Activated naive CD4-positive, alpha-beta T cell treated with anti-CD3 and anti-CD28 coated beads for 36 hours (primary cell): ENCODE results near the gene TBC1D32. TPM values are rescaled to one million over a fixed set of nuclear protein-coding genes. Genes with fewer than 3 reads are reported as not detected.
"Not testable (repeated sequence)": the region's sequence is repeated elsewhere in the genome, so short reads cannot be mapped to it uniquely, and the experiment has no call there.

Experiments used
- CTCF ChIA-PET: fragments of 350-600 bp; sonication (Branson Sonifier 250); formaldehyde crosslinking; loops from one replicate; lab custom pipeline; 2021; ENCODE audit warnings: antibody characterized with exemption; lab: Charles Lee
- DNase-seq: peaks from one replicate; pipeline ENCODE4 v3.0.0-alpha.2; 2020
- H3K27ac Mint-ChIP-seq: one replicate; pipeline ENCODE4 v1.8.0; 2021; ENCODE audit warnings: mild to moderate bottlenecking, mixed read lengths
- H3K27me3 Mint-ChIP-seq: one replicate; pipeline ENCODE4 v1.8.0; 2021; ENCODE audit warnings: low read depth, mixed read lengths
- H3K36me3 Mint-ChIP-seq: one replicate; pipeline ENCODE4 v1.8.0; 2021; ENCODE audit warnings: low read depth, mixed read lengths
- H3K4me1 Mint-ChIP-seq: one replicate; pipeline ENCODE4 v1.8.0; 2021; ENCODE audit warnings: low read depth, mixed read lengths
- H3K4me3 Mint-ChIP-seq: one replicate; pipeline ENCODE4 v1.8.0; 2021; ENCODE audit warnings: mild to moderate bottlenecking, moderate library complexity, mixed read lengths
- H3K9me3 Mint-ChIP-seq: one replicate; pipeline ENCODE4 v1.8.0; 2021; ENCODE audit warnings: mixed read lengths
- intact Hi-C: fragments of 100-400 bp; cut with micrococcal nuclease; formaldehyde crosslinking; loops from one replicate; pipeline ENCODE4 v1.15.1; 2023
- total RNA-seq, 2 experiments: library from RNA; stranded (reverse); gene quantifications; one replicate each; pipeline ENCODE4 v1.2.3, GENCODE V29; 2021

TBC1D32 gene
- total RNA-seq, 2 experiments from 2014 or later, result 6.9 to 8.2 TPM

GRCh38 chr6:121314381-121315112 is 19.7 kb downstream of the TBC1D32 start:
- no peaks in the 10 kb centered on the region for H3K27me3 Mint-ChIP-seq
- peaks cover 2% of the 10 kb centered on the region for H3K4me1 Mint-ChIP-seq
- H3K4me3 Mint-ChIP-seq, result no peak overlapping the region
- H3K27ac Mint-ChIP-seq, result no peak overlapping the region
- DNase-seq, result no peak
- CTCF ChIA-PET, result interaction anchor here (1.0 kb wide), 1 partner anchor 11 kb away, joined by 3 read pairs; no protein-coding TSS in a partner anchor
- peaks cover 17% of the 10 kb centered on the region for H3K36me3 Mint-ChIP-seq
- intact Hi-C loops, result no loop called here
- H3K9me3 Mint-ChIP-seq, result peaks cover 5% of the 10 kb centered on the region

DNA sequence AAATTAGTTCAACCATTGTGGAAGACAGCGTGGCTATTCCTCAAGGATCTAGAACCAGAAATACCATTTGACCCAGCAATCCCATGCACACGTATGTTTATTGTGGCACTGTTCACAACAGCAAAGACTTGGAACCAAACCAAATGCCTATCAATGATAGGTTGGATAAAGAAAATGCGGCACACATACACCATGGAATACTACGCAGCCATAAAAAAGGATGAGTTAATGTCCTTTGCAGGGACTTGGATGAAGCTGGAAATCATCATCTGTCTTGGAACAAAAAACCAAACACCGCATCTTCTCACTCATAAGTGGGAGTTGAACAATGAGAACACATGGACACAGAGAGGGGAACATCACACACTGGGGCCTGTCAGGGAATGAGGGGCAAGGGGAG is 22.5 kb downstream of the TBC1D32 start:
- intact Hi-C loops, H3K4me3 Mint-ChIP-seq, H3K27me3 Mint-ChIP-seq, CTCF ChIA-PET, DNase-seq, H3K9me3 Mint-ChIP-seq, H3K4me1 Mint-ChIP-seq: not testable (repeated sequence)
- peaks cover 14% of the 10 kb centered on the region for H3K36me3 Mint-ChIP-seq
- peak overlapping the region; percentile 15 for H3K27ac Mint-ChIP-seq

DNA sequence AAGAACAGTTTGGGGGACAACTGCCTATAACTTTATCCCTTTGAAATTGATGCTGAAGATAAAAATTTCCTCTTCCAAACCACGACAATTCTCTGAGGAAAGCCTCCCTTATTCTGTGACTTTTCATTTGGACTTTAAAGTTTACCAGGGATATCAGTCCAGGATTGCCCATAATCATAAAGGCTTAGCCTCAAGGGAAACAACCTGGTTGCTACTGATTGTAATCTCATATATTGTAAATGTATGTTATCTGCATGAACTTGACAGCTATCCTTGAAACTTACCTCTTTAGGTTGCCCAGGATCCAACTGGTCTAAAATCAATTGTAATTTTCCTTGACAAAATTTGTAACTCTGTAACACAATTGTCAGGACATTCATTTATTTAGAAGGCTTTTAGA is 23.8 kb downstream of the TBC1D32 start:
- no peaks in the 10 kb centered on the region for H3K4me1 Mint-ChIP-seq
- H3K27ac Mint-ChIP-seq, result no peak overlapping the region
- CTCF ChIA-PET, result interaction anchor here (0.7 kb wide), 1 partner anchor 10 kb away, joined by 3 read pairs; no protein-coding TSS in a partner anchor
- intact Hi-C loops, result no loop called here
- DNase-seq, result no peak
- H3K9me3 Mint-ChIP-seq, result peaks cover 5% of the 10 kb centered on the region
- H3K27me3 Mint-ChIP-seq, result no peaks in the 10 kb centered on the region
- H3K36me3 Mint-ChIP-seq, result peaks cover 10% of the 10 kb centered on the region
- H3K4me3 Mint-ChIP-seq, result no peak overlapping the region

DNA sequence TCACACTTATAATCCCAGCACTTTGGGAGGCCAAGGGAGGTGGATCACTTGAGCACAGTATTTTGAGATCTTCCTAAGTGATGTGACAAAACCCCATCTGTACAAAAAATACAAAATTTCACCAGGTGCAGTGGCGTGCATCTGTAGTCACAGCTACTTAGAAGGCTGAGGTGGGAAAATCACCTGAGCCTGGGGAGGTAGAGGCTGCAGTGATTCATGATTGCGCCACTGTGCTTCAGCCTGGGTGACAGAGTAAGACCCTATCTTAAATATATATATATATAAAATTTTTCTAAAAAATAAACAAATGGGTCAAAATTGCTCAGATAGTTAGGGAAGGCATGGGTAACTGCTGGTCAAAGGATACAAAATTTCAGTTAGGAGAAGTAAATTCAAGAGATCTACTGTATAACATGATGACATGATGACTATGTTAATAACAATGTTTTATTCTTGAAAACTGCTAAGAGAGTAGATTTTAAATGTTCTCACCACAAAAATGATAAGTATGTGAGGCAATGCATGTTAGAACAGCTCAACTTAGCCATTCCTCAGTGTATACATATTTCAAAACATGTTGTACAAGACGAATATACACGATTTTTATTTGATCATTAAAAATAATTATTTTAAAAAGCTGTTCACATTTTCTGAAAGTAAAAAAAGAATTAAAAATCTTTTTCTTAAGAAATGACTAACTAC is 24.4 kb downstream of the TBC1D32 start:
- CTCF ChIA-PET, result no interaction called here
- H3K9me3 Mint-ChIP-seq, result peaks cover 5% of the 10 kb centered on the region
- intact Hi-C loops, result loop anchor here (5.0 kb wide), 1 partner anchor 1568 kb away; no protein-coding TSS in a partner anchor
- H3K4me1 Mint-ChIP-seq, result no peaks in the 10 kb centered on the region
- H3K4me3 Mint-ChIP-seq, result no peak overlapping the region
- no peak for DNase-seq
- no peak overlapping the region for H3K27ac Mint-ChIP-seq
- H3K27me3 Mint-ChIP-seq, result no peaks in the 10 kb centered on the region
- H3K36me3 Mint-ChIP-seq, result peaks cover 10% of the 10 kb centered on the region

DNA sequence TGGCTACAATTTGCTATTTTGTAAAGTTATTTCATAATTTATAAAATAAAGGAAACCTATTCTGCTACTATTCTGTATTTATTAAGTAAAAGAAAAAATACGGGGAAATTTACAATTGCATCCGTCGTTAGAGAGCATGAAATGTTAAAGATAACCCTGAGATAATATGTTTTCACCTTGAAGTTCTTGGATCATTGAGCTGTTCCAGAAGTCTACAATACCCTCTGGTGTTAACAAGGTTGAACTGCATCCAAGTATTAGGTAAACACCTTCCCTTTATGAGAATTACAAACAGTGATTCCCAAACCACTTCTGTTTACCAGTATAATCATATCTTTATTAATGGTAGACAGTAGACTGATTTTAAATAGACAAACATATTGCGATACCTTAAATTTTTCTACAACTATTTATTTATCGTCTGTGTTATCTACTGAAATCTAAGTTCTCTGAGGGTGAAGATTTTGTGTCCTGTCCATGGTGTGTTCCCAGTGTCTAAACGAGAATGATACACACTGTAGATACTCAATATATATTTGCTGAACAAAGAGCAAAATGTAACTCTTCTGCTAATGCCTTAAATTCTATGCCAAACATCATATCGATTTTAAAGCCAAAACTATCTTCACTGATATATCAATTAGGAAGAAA is 28.2 kb downstream of the TBC1D32 start:
- CTCF ChIA-PET, result interaction anchor here (0.5 to 2.1 kb wide), 3 partner anchors 13 to 551 kb away, joined by 3 to 8 read pairs (median 8); no protein-coding TSS in a partner anchor
- DNase-seq, result no peak
- Mint-ChIP-seq H3K27me3 (no peaks in the 10 kb centered on the region), H3K9me3 (peaks cover 2% of the 10 kb centered on the region), H3K4me3 (no peak overlapping the region), H3K4me1 (no peaks in the 10 kb centered on the region), H3K27ac (no peak overlapping the region), H3K36me3 (peaks cover 9% of the 10 kb centered on the region)
- intact Hi-C loops, result loop anchor here (1.0 to 5.0 kb wide), 2 partner anchors 251 to 1564 kb away; no protein-coding TSS in a partner anchor

GRCh38 chr6:121302882-121303281 is 31.4 kb downstream of the TBC1D32 start:
- no peaks in the 10 kb centered on the region for H3K4me1 Mint-ChIP-seq
- intact Hi-C loops, result no loop called here
- no peaks in the 10 kb centered on the region for H3K27me3 Mint-ChIP-seq
- CTCF ChIA-PET, result interaction anchor here (0.6 kb wide), 1 partner anchor 528 kb away, joined by 3 read pairs; no protein-coding TSS in a partner anchor
- peaks cover 12% of the 10 kb centered on the region for H3K36me3 Mint-ChIP-seq
- H3K4me3 Mint-ChIP-seq, result no peak overlapping the region
- peaks cover 2% of the 10 kb centered on the region for H3K9me3 Mint-ChIP-seq
- DNase-seq, result no peak
- H3K27ac Mint-ChIP-seq, result no peak overlapping the region

GRCh38 chr6:121301156-121301555 is 33.1 kb downstream of the TBC1D32 start:
- H3K27ac Mint-ChIP-seq, H3K4me3 Mint-ChIP-seq, intact Hi-C loops, DNase-seq, H3K4me1 Mint-ChIP-seq, H3K27me3 Mint-ChIP-seq, CTCF ChIA-PET, H3K9me3 Mint-ChIP-seq: not testable (repeated sequence)
- H3K36me3 Mint-ChIP-seq, result peaks cover 12% of the 10 kb centered on the region

DNA sequence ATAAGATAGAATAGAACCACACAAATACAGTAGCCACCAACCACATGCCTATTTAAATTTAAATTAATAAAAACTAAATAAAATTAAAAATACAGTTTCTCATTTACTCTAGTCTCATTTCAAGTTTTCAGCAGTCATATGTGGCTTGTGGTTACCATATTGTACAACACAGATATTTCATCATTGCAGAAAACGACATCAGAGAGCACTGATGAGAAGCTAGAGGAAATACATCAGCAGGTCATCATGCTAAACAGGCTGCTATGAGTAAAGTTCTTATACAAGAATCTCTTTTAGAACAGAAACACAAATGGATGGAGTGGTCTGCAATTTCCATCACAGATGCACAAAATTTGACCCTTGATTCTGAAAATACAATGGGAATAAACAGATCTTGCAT is 36.6 kb downstream of the TBC1D32 start:
- no peak for DNase-seq
- CTCF ChIA-PET, result no interaction called here
- H3K36me3 Mint-ChIP-seq, result peaks cover 22% of the 10 kb centered on the region
- H3K27me3 Mint-ChIP-seq, result no peaks in the 10 kb centered on the region
- intact Hi-C loops, result no loop called here
- no peak overlapping the region for H3K4me3 Mint-ChIP-seq
- H3K4me1 Mint-ChIP-seq, result no peaks in the 10 kb centered on the region
- H3K27ac Mint-ChIP-seq, result no peak overlapping the region
- peaks cover 2% of the 10 kb centered on the region for H3K9me3 Mint-ChIP-seq

GRCh38 chr6:121285041-121285440 is 49.2 kb downstream of the TBC1D32 start:
- Mint-ChIP-seq H3K27ac (no peak overlapping the region), H3K4me3 (no peak overlapping the region), H3K36me3 (peaks cover 30% of the 10 kb centered on the region), H3K9me3 (no peaks in the 10 kb centered on the region), H3K4me1 (no peaks in the 10 kb centered on the region), H3K27me3 (no peaks in the 10 kb centered on the region)
- CTCF ChIA-PET, result no interaction called here
- intact Hi-C loops, result no loop called here
- DNase-seq, result no peak

DNA sequence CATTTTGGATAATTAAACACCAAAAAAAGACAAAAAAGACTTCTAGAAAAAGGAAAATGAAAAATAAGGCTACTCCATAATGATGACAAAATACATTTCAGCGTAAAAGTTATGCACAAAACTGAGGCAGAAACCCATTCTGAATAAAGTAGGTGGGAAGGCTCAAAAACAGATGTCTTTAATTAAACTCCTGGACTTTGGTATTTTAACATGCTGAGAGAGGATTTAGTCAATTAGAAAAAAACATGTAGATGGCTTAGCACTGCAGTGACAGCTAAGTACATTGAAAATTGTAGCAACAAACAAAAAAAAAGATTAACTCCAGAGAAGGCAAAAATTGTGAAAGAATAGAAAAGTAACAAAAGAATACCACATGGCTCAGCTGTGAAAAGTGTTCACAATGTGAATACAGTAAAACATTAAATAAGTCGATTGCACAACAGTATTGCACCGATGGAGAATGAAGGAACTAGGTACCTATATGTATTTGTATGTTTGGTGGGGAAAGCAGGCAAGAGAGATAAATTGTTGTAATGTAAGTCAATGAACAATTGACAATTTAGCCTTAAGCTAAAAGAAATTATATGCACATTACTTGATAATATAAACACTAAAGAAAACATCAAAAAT is 59.5 kb downstream of the TBC1D32 start:
- intact Hi-C loops, result no loop called here
- CTCF ChIA-PET, result interaction anchor here (0.7 kb wide), 1 partner anchor 1013 kb away, joined by 3 read pairs; no protein-coding TSS in a partner anchor
- H3K4me3 Mint-ChIP-seq, result no peak overlapping the region
- H3K27ac Mint-ChIP-seq, result no peak overlapping the region
- peaks cover 36% of the 10 kb centered on the region for H3K36me3 Mint-ChIP-seq
- H3K9me3 Mint-ChIP-seq, result peaks cover 6% of the 10 kb centered on the region
- no peaks in the 10 kb centered on the region for H3K4me1 Mint-ChIP-seq
- no peak for DNase-seq
- H3K27me3 Mint-ChIP-seq, result no peaks in the 10 kb centered on the region

DNA sequence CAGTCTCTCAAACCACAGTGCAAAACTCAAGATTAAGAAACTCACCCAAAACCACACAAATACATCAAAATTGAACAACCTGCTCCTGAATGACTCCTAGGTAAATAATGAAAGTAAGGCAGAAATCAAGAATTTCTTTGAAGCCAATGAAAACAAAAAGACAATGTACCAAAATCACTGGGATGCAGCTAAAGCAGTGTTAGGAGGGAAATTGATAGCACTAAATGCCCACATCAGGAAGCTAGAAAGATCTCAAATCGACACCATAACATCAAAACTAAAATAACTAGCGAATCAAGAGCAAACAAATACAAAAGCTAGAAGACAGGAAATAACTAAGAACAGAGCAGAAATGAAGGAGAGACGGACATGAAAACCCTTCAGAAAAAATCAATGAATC is 70.5 kb downstream of the TBC1D32 start:
- no peak overlapping the region for H3K4me3 Mint-ChIP-seq
- no peaks in the 10 kb centered on the region for H3K4me1 Mint-ChIP-seq
- no peaks in the 10 kb centered on the region for H3K27me3 Mint-ChIP-seq
- H3K36me3 Mint-ChIP-seq, result peaks cover 71% of the 10 kb centered on the region
- H3K27ac Mint-ChIP-seq, result no peak overlapping the region
- CTCF ChIA-PET, result interaction anchor here (0.6 kb wide), 1 partner anchor 24 kb away, joined by 4 read pairs; no protein-coding TSS in a partner anchor
- intact Hi-C loops, result no loop called here
- DNase-seq, result no peak
- H3K9me3 Mint-ChIP-seq, result peaks cover 34% of the 10 kb centered on the region

DNA sequence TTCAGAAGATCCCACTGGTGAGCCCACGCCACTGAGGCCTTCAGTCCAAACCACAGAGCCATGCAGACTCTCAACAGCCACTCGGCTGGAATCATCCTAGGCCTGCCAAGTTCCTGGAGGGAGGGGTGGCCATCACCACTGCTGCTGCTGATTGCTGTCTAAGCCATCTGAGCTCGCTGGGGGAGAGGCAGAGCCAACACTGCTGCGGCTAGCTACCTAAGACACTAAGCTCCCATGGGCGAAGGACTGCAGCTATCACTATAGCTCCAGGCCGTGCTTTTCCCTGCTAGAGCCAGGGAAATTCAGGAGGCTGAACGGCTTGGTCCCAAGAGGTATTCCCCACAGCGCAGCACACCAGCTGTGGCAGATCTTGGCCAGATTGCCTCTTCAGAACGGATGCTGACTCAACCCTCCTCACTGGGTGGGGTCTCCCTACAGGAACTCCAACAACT is 73.6 kb downstream of the TBC1D32 start:
- peaks cover 60% of the 10 kb centered on the region for H3K36me3 Mint-ChIP-seq
- H3K9me3 Mint-ChIP-seq, result peaks cover 23% of the 10 kb centered on the region
- DNase-seq, result no peak
- CTCF ChIA-PET, result no interaction called here
- H3K4me3 Mint-ChIP-seq, result no peak overlapping the region
- intact Hi-C loops, result no loop called here
- no peaks in the 10 kb centered on the region for H3K4me1 Mint-ChIP-seq
- no peaks in the 10 kb centered on the region for H3K27me3 Mint-ChIP-seq
- H3K27ac Mint-ChIP-seq, result no peak overlapping the region
